Trophoblast cell (in vitro differentiated cells and primary cell): ENCODE measurements around the gene MARK4.

Experiments used
- DNase-seq, 2 donors: peaks; one replicate each; pipeline ENCODE4 v3.0.0-alpha.2; 2016
- H2AFZ ChIP-seq: 2 replicates; pipeline ENCODE4 v1.6.1; 2013; ENCODE audit warnings: low read length, moderate library complexity, mild to moderate bottlenecking; ENCODE audit not compliant: insufficient read depth, poor library complexity
- H2AK5ac ChIP-seq: 2 replicates; pipeline ENCODE4 v1.6.1; 2013; ENCODE audit warnings: mild to moderate bottlenecking, low read length
- H2BK120ac ChIP-seq: 2 replicates; pipeline ENCODE4 v1.6.1; 2013; ENCODE audit warnings: low read length, mild to moderate bottlenecking, moderate library complexity; ENCODE audit not compliant: insufficient read depth, poor library complexity
- H2BK12ac ChIP-seq: 2 replicates; pipeline ENCODE4 v1.6.1; 2013; ENCODE audit warnings: mild to moderate bottlenecking, low read length, moderate library complexity
- H2BK5ac ChIP-seq: 2 replicates; pipeline ENCODE4 v1.6.1; 2013; ENCODE audit warnings: low read length, low read depth, moderate library complexity, mild to moderate bottlenecking; ENCODE audit not compliant: poor library complexity
- H3K14ac ChIP-seq: 2 replicates; pipeline ENCODE4 v1.6.1; 2013; ENCODE audit warnings: mild to moderate bottlenecking, low read length
- H3K18ac ChIP-seq: 2 replicates; pipeline ENCODE4 v1.6.1; 2013; ENCODE audit warnings: mild to moderate bottlenecking, low read length
- H3K23ac ChIP-seq: 2 replicates; pipeline ENCODE4 v1.6.1; 2013; ENCODE audit warnings: low read length
- H3K27ac ChIP-seq: 2 replicates; pipeline ENCODE4 v1.5.1; 2013; ENCODE audit warnings: low read depth, mild to moderate bottlenecking, inconsistent platforms, low read length, moderate library complexity
- H3K27me3 ChIP-seq: 2 replicates; pipeline ENCODE4 v1.6.1; 2013; ENCODE audit warnings: inconsistent platforms, mild to moderate bottlenecking, low read length, moderate library complexity; ENCODE audit not compliant: insufficient read depth
- H3K36me3 ChIP-seq, 2 experiments: 1 replicate in 1 of 2; 2 replicates in 1 of 2; pipeline ENCODE4 v1.6.1; 2013; ENCODE audit warnings: low read length in 2 of 2, mild to moderate bottlenecking in 2 of 2, moderate library complexity in 1 of 2; ENCODE audit not compliant: insufficient read depth in 2 of 2, control insufficient read depth in 1 of 2
- H3K4ac ChIP-seq: 2 replicates; pipeline ENCODE4 v1.6.1; 2013; ENCODE audit warnings: low read depth, mild to moderate bottlenecking, low read length, moderate library complexity
- H3K4me1 ChIP-seq, 2 experiments: 1 replicate in 1 of 2; 2 replicates in 1 of 2; pipeline ENCODE4 v1.6.1; 2013; ENCODE audit warnings: low read length in 2 of 2, mild to moderate bottlenecking in 2 of 2, moderate library complexity in 1 of 2; ENCODE audit not compliant: insufficient read depth in 2 of 2, control insufficient read depth in 1 of 2
- H3K4me2 ChIP-seq: 2 replicates; pipeline ENCODE4 v1.6.1; 2013; ENCODE audit warnings: inconsistent platforms, mild to moderate bottlenecking, low read length, moderate library complexity
- H3K4me3 ChIP-seq: 2 replicates; pipeline ENCODE4 v1.5.1; 2013; ENCODE audit warnings: mild to moderate bottlenecking, low read depth, low read length, inconsistent platforms
- H3K79me1 ChIP-seq: one replicate; pipeline ENCODE4 v1.6.1; 2013; ENCODE audit warnings: low read length
- H3K79me2 ChIP-seq: 2 replicates; pipeline ENCODE4 v1.6.1; 2013; ENCODE audit warnings: low read length, mild to moderate bottlenecking; ENCODE audit not compliant: control insufficient read depth, insufficient read depth, poor library complexity
- H3K9ac ChIP-seq: 2 replicates; pipeline ENCODE4 v1.6.1; 2013; ENCODE audit warnings: mild to moderate bottlenecking, low read length
- H3K9me3 ChIP-seq: 2 replicates; pipeline ENCODE4 v1.6.1; 2013; ENCODE audit warnings: low read depth, mild to moderate bottlenecking, control low read depth, inconsistent platforms, low read length; ENCODE audit not compliant: insufficient read depth
- H4K12ac ChIP-seq: 2 replicates; pipeline ENCODE4 v1.6.1; 2013; ENCODE audit warnings: low read depth, mild to moderate bottlenecking, low read length, moderate library complexity
- H4K8ac ChIP-seq: 2 replicates; pipeline ENCODE4 v1.6.1; 2013; ENCODE audit warnings: low read depth, mild to moderate bottlenecking, low read length, moderate library complexity
- H4K91ac ChIP-seq: one replicate; pipeline ENCODE4 v1.6.1; 2013; ENCODE audit warnings: low read depth, mild to moderate bottlenecking, low read length, moderate library complexity
- WGBS: extraction: QIAGEN DNeasy Blood & Tissue Kit; methylation state at CpG from one replicate; pipeline ENCODE4 v1.1.7; 2013; ENCODE audit warnings: missing lambda C conversion rate; ENCODE audit not compliant: insufficient read length, insufficient coverage; ENCODE audit errors: extremely low coverage; 5-methylcytosine and 5-hydroxymethylcytosine counted together

MARK4 gene

GRCh38 chr19:45352914-45353796 is 102.1 kb downstream of the MARK4 start:
- whole genome bisulfite sequencing, result no CpG with 5 or more reads among the region's 20 CpGs
- H2AK5ac ChIP-seq, result no peak overlapping the region
- DNase-seq, result no peak
- no peak overlapping the region for H3K4ac ChIP-seq
- H2AFZ ChIP-seq, result no peak overlapping the region
- peaks cover 2% of the 10 kb centered on the region for H3K9me3 ChIP-seq
- no peak overlapping the region for H3K4me3 ChIP-seq
- peaks cover 75 to 83% of the 10 kb centered on the region in 2 experiments for H3K36me3 ChIP-seq
- H2BK5ac ChIP-seq, result no peak overlapping the region
- no peak overlapping the region for H4K8ac ChIP-seq
- H3K79me1 ChIP-seq, result no peaks in the 10 kb centered on the region
- H2BK120ac ChIP-seq, result no peak overlapping the region
- no peaks in the 10 kb centered on the region for H3K79me2 ChIP-seq
- H4K12ac ChIP-seq, result no peak overlapping the region
- no peaks in the 10 kb centered on the region for H3K4me1 ChIP-seq
- no peak overlapping the region for H3K18ac ChIP-seq
- no peak overlapping the region for H3K23ac ChIP-seq
- H3K14ac ChIP-seq, result no peak overlapping the region
- H3K27ac ChIP-seq, result no peak overlapping the region
- no peak overlapping the region for H3K4me2 ChIP-seq
- no peaks in the 10 kb centered on the region for H3K27me3 ChIP-seq
- H2BK12ac ChIP-seq, result no peak overlapping the region
- no peak overlapping the region for H3K9ac ChIP-seq
- H4K91ac ChIP-seq, result no peak overlapping the region

- Histone ChIP-seq H3K79me1 (no peaks in the 10 kb centered on the region), H3K23ac (no peak overlapping the region), H2BK12ac (no peak overlapping the region), H3K27ac (no peak overlapping the region), H4K91ac (no peak overlapping the region), H3K9ac (no peak overlapping the region), H3K9me3 (peaks cover 2% of the 10 kb centered on the region), H4K12ac (no peak overlapping the region), H3K4ac (no peak overlapping the region), H2AFZ (no peak overlapping the region), H2AK5ac (no peak overlapping the region), H3K4me1 (no peaks in the 10 kb centered on the region), H2BK120ac (no peak overlapping the region), H3K27me3 (no peaks in the 10 kb centered on the region), H3K4me2 (no peak overlapping the region), H3K36me3 (peaks cover 78 to 88% of the 10 kb centered on the region in 2 experiments), H3K4me3 (no peak overlapping the region), H4K8ac (no peak overlapping the region), H3K79me2 (no peaks in the 10 kb centered on the region), H2BK5ac (no peak overlapping the region), H3K18ac (no peak overlapping the region), H3K14ac (no peak overlapping the region)
- no CpG with 5 or more reads among the region's 11 CpGs for WGBS
- DNase-seq, result no peak
Measured at GRCh38 chr19:45354241-45354842, 103.3 kb downstream of the MARK4 start.
